ENCODE data around the gene ENOX1.

ENOX1 gene

DNA sequence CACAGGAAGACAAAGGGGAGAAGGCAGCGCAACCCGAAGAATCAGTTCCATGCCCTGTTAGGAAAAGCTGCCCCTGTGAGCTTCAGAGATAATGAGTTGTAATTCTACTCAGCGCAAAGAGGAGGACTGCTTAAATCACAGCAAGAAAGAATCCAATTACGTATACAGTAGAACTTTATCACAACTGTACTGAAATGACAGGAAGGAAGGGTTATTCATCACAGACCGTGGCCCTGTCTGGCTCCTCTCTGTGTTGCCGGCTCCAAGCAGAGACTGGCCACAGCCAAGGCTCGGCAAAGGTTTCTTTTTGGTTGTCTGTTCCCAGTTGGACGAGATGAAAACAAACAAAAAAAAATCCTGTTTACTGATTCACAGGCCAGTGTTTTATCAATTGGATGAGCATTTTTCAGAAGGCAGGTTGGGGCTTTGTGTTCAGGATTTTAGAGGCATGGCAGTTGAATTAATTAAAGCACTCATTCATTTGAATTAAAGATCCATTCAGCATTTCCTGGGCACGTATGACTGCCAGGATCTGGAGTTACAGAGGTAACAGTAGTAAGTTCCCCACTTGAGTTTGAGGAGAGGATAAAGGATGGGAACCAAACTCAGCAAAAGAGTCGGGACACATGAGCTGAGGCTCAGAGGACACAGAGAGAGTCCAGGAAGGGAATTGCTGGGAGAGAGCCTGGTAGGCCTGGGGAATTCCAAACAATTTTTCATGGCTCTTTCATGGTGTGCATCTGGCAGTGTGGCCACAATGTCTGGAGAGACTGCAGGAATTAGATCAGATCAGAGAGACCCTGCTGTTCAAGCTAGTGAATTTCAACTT lies 422.3 kb downstream of the ENOX1 start:
- DNase-seq (ENCODE audit: low spot score): no peak
- in situ Hi-C loops (cut with MboI; ENCODE audit: low pct_unique_long_range_greater_than_20kb, low sequenced_read_pairs, unreplicated experiment): no loop called here
- TF ChIP-seq, protein P1, sequence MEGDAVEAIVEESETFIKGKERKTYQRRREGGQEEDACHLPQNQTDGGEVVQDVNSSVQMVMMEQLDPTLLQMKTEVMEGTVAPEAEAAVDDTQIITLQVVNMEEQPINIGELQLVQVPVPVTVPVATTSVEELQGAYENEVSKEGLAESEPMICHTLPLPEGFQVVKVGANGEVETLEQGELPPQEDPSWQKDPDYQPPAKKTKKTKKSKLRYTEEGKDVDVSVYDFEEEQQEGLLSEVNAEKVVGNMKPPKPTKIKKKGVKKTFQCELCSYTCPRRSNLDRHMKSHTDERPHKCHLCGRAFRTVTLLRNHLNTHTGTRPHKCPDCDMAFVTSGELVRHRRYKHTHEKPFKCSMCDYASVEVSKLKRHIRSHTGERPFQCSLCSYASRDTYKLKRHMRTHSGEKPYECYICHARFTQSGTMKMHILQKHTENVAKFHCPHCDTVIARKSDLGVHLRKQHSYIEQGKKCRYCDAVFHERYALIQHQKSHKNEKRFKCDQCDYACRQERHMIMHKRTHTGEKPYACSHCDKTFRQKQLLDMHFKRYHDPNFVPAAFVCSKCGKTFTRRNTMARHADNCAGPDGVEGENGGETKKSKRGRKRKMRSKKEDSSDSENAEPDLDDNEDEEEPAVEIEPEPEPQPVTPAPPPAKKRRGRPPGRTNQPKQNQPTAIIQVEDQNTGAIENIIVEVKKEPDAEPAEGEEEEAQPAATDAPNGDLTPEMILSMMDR (IDR thresholded peaks at IDR 0.05; ENCODE audit: extremely low read depth, insufficient read depth, missing control alignments): no peak

DNA sequence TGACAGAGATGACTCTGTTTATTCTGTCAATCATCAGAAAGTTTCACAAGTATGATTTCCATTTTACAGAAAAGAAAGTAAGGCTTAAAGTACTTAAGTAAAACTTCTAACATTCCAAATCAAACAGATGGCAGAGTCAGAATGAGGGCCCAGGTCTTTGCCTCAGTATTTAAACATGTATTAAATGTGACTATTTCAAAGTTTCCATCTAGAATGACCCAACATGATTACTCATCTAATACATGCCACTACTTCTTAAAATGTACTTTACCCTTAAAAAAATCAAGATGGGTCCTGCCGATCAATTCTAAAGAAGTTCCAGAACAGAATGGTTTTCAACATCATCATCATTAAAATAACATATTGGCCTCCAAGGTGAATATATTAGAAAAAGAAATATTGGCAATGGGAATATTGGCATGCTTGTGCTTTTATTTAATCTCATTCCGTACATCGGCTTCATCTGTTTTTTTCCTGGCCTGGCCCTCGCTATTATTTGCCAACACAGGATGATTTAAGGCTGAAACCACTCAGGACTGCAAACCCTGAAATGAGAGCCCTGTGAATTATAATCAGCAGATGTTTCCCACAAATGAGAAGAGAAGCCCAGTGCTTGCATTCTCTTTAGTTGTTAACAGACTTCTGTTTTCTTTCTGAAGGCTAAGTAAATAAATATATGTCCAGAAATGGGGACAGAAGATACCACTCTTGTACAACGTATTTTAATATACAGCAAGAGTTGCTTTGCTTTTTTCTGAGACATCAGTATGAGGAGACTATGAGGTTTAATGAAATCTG lies 423.4 kb downstream of the ENOX1 start:
- no peak for DNase-seq (ENCODE audit: low spot score)
- TF ChIP-seq, protein P1 (IDR thresholded peaks at IDR 0.05; ENCODE audit: extremely low read depth, insufficient read depth, missing control alignments): no peak
- in situ Hi-C loops (cut with MboI; ENCODE audit: low pct_unique_long_range_greater_than_20kb, low sequenced_read_pairs, unreplicated experiment): no loop called here

DNA sequence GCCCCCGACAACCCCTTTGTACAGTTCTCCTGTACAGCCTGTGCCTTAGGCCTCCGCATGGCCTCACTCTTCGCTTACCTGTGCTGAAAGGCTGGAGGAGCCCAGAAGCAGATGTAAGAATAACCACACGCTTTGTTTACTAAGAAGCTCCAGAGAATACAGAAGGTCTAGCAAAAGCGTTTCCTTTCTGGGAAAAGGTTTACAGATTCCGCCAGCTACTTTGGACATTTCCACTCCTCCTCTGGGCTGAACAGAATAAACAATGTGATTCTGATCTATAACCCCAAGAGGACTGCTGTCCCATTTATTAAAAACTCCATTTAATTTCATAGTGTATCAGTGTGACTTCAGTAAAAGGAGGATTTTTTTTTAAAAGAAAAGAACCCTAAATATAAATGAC lies 424.2 kb downstream of the ENOX1 start:
- TF ChIP-seq, protein P1 (IDR thresholded peaks at IDR 0.05; ENCODE audit: extremely low read depth, insufficient read depth, missing control alignments): no peak
- in situ Hi-C loops (cut with MboI; ENCODE audit: low pct_unique_long_range_greater_than_20kb, low sequenced_read_pairs, unreplicated experiment): no loop called here

DNA sequence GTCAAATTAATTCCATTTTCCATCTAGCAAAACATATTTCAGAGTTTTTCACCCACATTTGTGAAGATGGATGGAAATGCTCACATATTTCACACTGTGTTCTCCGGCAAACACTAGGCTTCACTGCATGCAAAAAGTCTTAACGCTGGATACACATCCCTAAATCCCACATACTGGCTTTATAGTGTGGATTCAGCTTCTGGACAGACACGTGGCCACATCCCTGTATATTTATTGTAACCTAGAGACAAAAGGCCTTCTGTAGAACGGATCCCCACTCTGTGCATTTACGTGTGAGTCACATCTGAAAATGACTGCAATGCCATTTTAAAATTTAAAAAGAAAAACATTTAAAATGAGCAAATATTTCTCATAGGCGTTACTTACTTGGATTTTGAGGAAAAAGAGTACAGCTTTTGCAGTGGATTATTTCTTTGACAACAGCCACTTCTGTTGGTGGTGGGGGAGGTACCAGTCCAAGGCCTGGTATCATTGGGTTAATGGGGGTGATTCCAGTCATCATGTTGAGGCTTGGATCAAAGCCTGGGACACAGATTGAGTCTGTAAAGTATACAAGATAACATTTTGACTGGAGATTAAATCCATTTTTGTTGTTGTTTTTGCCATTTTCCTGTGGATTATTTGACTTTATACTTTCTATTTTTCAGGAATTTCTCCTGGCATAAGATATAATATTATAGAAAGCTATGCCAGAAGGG lies 425.7 kb downstream of the ENOX1 start:
- no peak for DNase-seq (ENCODE audit: low spot score)
- in situ Hi-C loops (cut with MboI; ENCODE audit: low pct_unique_long_range_greater_than_20kb, low sequenced_read_pairs, unreplicated experiment): no loop called here
- TF ChIP-seq, protein P1 (IDR thresholded peaks at IDR 0.05; ENCODE audit: extremely low read depth, insufficient read depth, missing control alignments): no peak

More for the DNA sequence above, 424.2 kb downstream of the ENOX1 start:
- no peak for DNase-seq (ENCODE audit: low spot score)

DNA sequence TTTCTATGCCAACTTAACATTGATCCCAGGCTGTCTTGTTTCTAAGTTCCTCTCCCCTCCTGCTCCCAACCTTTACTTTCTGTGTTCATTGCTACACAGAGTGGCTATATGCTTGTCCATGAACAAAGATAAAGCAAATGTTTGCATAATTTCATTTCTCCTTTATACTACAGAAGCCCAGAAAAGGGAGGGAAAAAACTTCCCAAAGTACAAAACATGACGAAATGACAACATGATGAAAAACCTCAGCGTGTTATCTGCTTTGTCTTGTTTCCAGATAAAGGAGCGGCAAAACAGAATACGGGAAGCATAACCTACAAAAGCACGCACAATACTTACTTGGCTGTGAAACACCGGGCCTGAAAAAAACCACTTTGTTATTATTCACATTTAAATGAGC lies 426.6 kb downstream of the ENOX1 start:
- in situ Hi-C loops (cut with MboI; ENCODE audit: low pct_unique_long_range_greater_than_20kb, low sequenced_read_pairs, unreplicated experiment): no loop called here
- no peak for DNase-seq (ENCODE audit: low spot score)
- TF ChIP-seq, protein P1 (IDR thresholded peaks at IDR 0.05; ENCODE audit: extremely low read depth, insufficient read depth, missing control alignments): no peak

DNA sequence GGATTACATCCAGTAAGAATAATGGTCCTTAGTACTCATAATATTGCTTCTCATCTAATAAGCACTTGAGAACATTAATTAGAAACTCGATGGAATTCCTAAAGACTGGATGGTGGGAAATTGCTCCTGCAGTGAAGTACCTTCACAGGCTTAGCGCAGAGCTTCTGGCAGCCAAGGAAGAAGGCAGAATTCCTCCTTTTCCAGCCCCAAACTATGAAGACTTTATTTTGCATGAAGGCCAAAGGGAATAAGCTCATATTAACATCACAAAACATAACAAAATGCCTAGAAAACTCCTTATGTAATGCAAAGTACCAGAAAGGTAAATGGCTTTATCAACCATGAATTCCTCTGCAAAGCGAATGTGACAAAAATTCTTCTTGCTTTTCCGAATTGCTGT lies 427.2 kb downstream of the ENOX1 start:
- TF ChIP-seq, protein P1 (IDR thresholded peaks at IDR 0.05; ENCODE audit: extremely low read depth, insufficient read depth, missing control alignments): no peak
- in situ Hi-C loops (cut with MboI; ENCODE audit: low pct_unique_long_range_greater_than_20kb, low sequenced_read_pairs, unreplicated experiment): no loop called here
- no peak for DNase-seq (ENCODE audit: low spot score)
